LNCAP (cell line): ENCODE results near the gene FHL2.

Source experiments
- CTCF ChIP-seq: fragments of 450-650 bp; IDR thresholded peaks from 2 replicates; pipeline ENCODE4 v1.5.1; 2017; ENCODE audit warnings: mild to moderate bottlenecking

Gene FHL2

GRCh38 chr2:105339414-105339813 lies 59.4 kb downstream of the FHL2 start:
- no peak for TF ChIP-seq CTCF

GRCh38 chr2:105338020-105338385 lies 60.8 kb downstream of the FHL2 start:
- no peak for TF ChIP-seq CTCF

- no peak for TF ChIP-seq CTCF
These were observed 61.5 kb downstream of the FHL2 start, which contains the start of gene C2orf49 for GRCh38 chr2:105337122-105338019. Gene C2orf49, plus strand, starts transcription at chr2:105337540. Its CDS starts 48 bp downstream, at chr2:105337588.

GRCh38 chr2:105336786-105337121 lies 62.1 kb downstream of the FHL2 start:
- no peak for TF ChIP-seq CTCF

- TF ChIP-seq CTCF: no peak
These were observed 63.4 kb downstream of the FHL2 start for GRCh38 chr2:105335469-105335868.

- no peak for TF ChIP-seq CTCF
These were observed 64.6 kb downstream of the FHL2 start for GRCh38 chr2:105334211-105334610.

GRCh38 chr2:105330681-105331375 lies 68.0 kb downstream of the FHL2 start:
- no peak for TF ChIP-seq CTCF
